ENCODE measurements around the gene RARRES2.

RARRES2 gene

DNA sequence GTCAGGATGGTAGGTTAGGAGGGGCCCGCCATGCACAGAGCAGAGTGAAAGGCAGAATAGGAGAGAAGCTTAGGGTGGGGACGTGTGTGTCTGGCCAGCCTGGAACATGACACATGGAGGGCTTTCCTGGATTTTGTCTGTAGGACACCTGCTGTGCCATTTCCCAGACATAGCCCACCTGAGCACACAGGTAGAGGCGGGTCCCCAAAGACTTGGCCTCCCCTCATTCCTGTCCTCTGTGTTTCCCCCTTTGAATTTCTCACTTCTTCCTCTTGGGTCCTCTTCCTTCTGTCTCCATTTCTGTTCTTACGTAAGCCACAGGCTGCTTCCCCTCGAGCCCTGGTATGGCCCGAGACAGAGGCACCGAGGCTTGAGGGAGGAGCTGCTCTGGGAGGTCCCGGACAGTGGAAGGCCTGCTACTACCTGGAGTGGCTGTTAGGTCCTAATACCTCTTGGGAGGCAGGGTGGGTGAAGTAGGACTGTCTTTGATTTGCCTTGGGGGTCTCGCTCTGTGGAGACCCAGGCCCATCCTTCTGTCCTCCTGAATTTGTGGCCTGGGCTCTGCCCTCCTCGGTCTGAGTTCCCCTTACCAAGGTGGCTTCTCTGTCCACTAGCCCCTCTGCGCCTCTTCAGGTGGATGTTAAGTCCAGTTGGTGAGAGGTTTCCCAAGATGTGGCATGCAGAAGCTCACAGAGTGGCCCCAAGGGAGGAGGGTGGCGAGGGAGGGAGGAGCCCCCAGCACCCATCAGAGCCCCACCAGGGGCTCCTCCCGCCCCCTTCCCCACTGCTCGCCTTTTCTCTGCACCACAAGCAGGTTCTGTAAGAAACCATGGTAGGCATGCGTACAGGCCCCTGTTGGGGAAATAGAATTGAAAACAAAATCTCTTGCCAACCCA, 43.2 kb upstream of the RARRES2 start:
- DNase-seq (ENCODE audit: insufficient read length, low spot score): no peak
- TF ChIP-seq, protein P1, sequence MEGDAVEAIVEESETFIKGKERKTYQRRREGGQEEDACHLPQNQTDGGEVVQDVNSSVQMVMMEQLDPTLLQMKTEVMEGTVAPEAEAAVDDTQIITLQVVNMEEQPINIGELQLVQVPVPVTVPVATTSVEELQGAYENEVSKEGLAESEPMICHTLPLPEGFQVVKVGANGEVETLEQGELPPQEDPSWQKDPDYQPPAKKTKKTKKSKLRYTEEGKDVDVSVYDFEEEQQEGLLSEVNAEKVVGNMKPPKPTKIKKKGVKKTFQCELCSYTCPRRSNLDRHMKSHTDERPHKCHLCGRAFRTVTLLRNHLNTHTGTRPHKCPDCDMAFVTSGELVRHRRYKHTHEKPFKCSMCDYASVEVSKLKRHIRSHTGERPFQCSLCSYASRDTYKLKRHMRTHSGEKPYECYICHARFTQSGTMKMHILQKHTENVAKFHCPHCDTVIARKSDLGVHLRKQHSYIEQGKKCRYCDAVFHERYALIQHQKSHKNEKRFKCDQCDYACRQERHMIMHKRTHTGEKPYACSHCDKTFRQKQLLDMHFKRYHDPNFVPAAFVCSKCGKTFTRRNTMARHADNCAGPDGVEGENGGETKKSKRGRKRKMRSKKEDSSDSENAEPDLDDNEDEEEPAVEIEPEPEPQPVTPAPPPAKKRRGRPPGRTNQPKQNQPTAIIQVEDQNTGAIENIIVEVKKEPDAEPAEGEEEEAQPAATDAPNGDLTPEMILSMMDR (IDR thresholded peaks at IDR 0.05; ENCODE audit: insufficient read depth, missing control alignments): no peak
- FAIRE-seq: no peak

DNA sequence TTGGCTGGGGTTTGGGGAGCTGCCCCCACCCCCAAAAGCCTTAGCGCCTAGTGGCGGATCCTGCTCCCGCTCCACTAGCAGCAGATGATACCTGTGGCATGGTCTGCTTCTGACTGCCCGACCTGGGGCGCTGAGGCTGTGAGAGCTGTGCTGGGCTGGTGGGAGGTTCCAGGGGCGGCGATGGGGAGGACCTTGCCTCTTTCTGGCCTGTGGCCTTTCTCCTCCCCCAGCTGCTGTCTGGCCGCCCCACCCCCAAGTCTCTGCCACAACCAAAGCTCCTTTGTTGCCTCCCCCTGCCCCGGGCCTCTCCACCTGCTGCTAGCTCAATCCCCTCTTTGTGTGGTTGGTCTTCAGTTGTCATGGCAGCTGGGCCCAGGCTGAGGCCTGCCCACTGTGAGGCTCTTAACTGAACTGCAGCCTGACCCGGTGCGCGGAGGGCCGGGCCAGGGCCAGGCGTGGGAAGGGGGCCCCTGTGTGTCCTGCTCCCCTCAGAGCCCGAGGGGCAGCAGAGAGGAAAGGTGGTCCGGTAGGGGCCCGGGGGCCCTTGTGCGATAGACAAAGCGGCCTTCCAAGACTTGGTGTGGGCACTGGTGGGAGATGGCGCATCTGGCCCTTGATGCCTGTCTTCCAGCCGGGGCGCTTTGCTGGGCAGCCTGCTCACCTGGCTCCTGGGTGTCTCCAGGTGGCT, 42.4 kb upstream of the RARRES2 start:
- TF ChIP-seq, protein P1 (IDR thresholded peaks at IDR 0.05; ENCODE audit: insufficient read depth, missing control alignments): no peak
- peak; percentile 89 for DNase-seq (ENCODE audit: insufficient read length, low spot score)
- no peak for FAIRE-seq

GRCh38 chr7:150382844-150383225, 41.4 kb upstream of the RARRES2 start:
- no peak for FAIRE-seq
- TF ChIP-seq, protein P1 (IDR thresholded peaks at IDR 0.05; ENCODE audit: insufficient read depth, missing control alignments): no peak
- DNase-seq (ENCODE audit: insufficient read length, low spot score): no peak

DNA sequence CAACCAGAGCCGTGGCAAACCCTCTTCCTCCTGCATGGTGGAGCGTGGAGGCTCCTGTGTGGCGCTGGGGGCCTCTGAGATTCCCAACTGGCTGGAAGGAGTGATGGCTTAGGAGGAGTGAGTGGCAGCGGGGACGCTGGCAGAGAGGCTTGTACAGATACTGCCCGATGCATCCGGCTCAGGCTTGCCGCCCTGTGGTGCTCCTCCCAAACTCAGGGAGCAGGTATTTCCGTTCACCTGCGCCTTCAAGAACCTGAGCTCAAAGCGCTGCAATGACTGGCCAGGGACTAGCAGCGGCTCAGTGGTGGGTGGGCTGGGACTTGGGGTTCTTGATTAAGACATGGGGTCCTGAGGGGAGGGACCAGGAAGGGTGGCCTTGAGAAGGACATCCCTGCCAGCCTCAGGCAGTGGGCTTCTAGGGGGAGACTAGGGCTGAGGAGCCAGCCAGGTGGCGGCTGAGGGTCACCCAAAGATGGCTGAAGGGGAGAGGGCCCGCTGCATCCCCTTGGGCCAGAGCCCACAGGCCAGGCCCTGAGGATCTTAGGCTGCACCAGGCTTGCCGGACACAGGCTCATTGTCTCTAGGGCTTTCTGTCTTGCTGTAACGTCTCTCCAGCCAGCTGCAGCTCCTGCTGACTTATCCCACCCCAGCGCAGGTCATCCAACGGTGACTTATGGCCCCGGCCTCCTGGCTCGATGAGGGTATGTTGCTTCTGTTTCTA, 40.9 kb upstream of the RARRES2 start:
- TF ChIP-seq, protein P1 (IDR thresholded peaks at IDR 0.05; ENCODE audit: insufficient read depth, missing control alignments): no peak

DNA sequence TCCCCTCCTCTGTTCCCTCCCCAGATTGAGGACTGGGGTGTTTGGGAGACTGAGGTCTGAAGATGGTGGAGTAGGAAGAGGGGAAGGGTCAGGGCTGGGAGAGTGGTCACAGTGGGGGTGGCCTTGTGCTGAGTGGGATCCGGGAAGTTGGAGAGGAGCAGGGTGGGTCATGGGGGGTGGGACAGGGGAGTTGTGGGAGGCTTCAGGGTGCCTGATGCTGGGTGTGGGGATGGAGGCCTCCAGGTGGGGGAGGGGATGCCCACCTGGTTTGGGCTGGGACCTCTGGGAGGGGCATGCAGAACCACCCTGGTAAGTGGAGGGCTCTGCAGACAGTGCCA, 40.3 kb upstream of the RARRES2 start:
- DNase-seq (ENCODE audit: insufficient read length, low spot score): no peak

More for the DNA sequence above, 40.9 kb upstream of the RARRES2 start:
- no peak for DNase-seq (ENCODE audit: insufficient read length, low spot score)
- no peak for FAIRE-seq

GRCh38 chr7:150381096-150381495, 39.7 kb upstream of the RARRES2 start:
- FAIRE-seq (no peak), DNase-seq (ENCODE audit: insufficient read length, low spot score) (no peak)
- TF ChIP-seq, protein P1 (IDR thresholded peaks at IDR 0.05; ENCODE audit: insufficient read depth, missing control alignments): no peak

More for the DNA sequence above, 40.3 kb upstream of the RARRES2 start:
- no peak for FAIRE-seq
- TF ChIP-seq, protein P1 (IDR thresholded peaks at IDR 0.05; ENCODE audit: insufficient read depth, missing control alignments): no peak

Data from D721Med (cell line).